ENCODE results near the gene MYLK. TPM values are rescaled to one million over a fixed set of nuclear protein-coding genes. Genes with fewer than 3 reads are reported as not detected.

MYLK gene
- total RNA-seq, 1 experiment from 2014 or later: 23.0 TPM

- intact Hi-C loops (cut with micrococcal nuclease; ENCODE audit: unreplicated experiment): no loop called here
- Mint-ChIP-seq H3K27ac (ENCODE audit: unreplicated experiment) (no peak overlapping the region), H3K9me3 (ENCODE audit: unreplicated experiment) (no peaks in the 10 kb centered on the region), H3K36me3 (ENCODE audit: insufficient read depth, unreplicated experiment) (no peaks in the 10 kb centered on the region), H3K4me3 (ENCODE audit: unreplicated experiment) (no peak overlapping the region), H3K27me3 (ENCODE audit: insufficient read depth, unreplicated experiment) (no peaks in the 10 kb centered on the region), H3K4me1 (ENCODE audit: low read depth, unreplicated experiment) (peaks cover 6% of the 10 kb centered on the region)
- H3K27me3 ChIP-seq (replicated peaks; ENCODE audit: control insufficient read depth, insufficient read depth, low read length): no peaks in the 10 kb centered on the region
- CTCF ChIA-PET: interaction anchor here (0.7 to 1.6 kb wide), 3 partner anchors 76 to 86 kb away, joined by 3 read pairs; no protein-coding TSS in a partner anchor
- no peak for TF ChIP-seq CTCF (IDR thresholded peaks at IDR 0.05; ENCODE audit: insufficient read depth in 1 of 2, low read depth in 1 of 2, low read length in 1 of 2, severe bottlenecking in 1 of 2, unreplicated experiment in 1 of 2)
- POLR2A ChIA-PET: interaction anchor here (0.6 kb wide), 1 partner anchor 60 kb away, joined by 4 read pairs; no protein-coding TSS in a partner anchor
- BruUV-seq (replicated peaks): no TSS peak
- H3K4me3 ChIP-seq (ENCODE audit: low read depth, low read length): no peak overlapping the region
- H3K4me1 ChIP-seq: no peaks in the 10 kb centered on the region
- no peaks in the 10 kb centered on the region for H3K36me3 ChIP-seq (ENCODE audit: control insufficient read depth, insufficient read depth, low read length)
- H3K9me3 ChIP-seq: no peaks in the 10 kb centered on the region
- no peak for DNase-seq
These were observed 156.1 kb downstream of the MYLK start for GRCh38 chr3:123728014-123728413.

- Mint-ChIP-seq H3K36me3 (ENCODE audit: insufficient read depth, unreplicated experiment) (no peaks in the 10 kb centered on the region), H3K9me3 (ENCODE audit: unreplicated experiment) (no peaks in the 10 kb centered on the region), H3K27ac (ENCODE audit: unreplicated experiment) (no peak overlapping the region), H3K4me1 (ENCODE audit: low read depth, unreplicated experiment) (no peaks in the 10 kb centered on the region), H3K27me3 (ENCODE audit: insufficient read depth, unreplicated experiment) (no peaks in the 10 kb centered on the region), H3K4me3 (ENCODE audit: unreplicated experiment) (no peak overlapping the region)
- ChIA-PET POLR2A (no interaction called here), CTCF (no interaction called here)
- intact Hi-C loops (cut with micrococcal nuclease; ENCODE audit: unreplicated experiment): no loop called here
- Histone ChIP-seq H3K36me3 (ENCODE audit: control insufficient read depth, insufficient read depth, low read length) (no peaks in the 10 kb centered on the region), H3K4me3 (ENCODE audit: low read depth, low read length) (no peak overlapping the region), H3K9me3 (no peaks in the 10 kb centered on the region), H3K4me1 (no peaks in the 10 kb centered on the region), H3K27me3 (replicated peaks; ENCODE audit: control insufficient read depth, insufficient read depth, low read length) (no peaks in the 10 kb centered on the region)
- no peak for DNase-seq
- BruUV-seq (replicated peaks): no TSS peak
- TF ChIP-seq CTCF (IDR thresholded peaks at IDR 0.05; ENCODE audit: insufficient read depth in 1 of 2, low read depth in 1 of 2, low read length in 1 of 2, severe bottlenecking in 1 of 2, unreplicated experiment in 1 of 2): no peak
These were observed 158.3 kb downstream of the MYLK start for GRCh38 chr3:123725652-123726400.

- POLR2A ChIA-PET: interaction anchor here (1.0 kb wide), 1 partner anchor 95 kb away, joined by 4 read pairs; no protein-coding TSS in a partner anchor
- intact Hi-C loops (cut with micrococcal nuclease; ENCODE audit: unreplicated experiment): no loop called here
- peak in 1 of 2 experiments; percentile 25 for DNase-seq
These were observed 159.8 kb downstream of the MYLK start for GRCh38 chr3:123724306-123724705.

More at GRCh38 chr3:123724306-123724705, 159.8 kb downstream of the MYLK start:
- Histone ChIP-seq H3K36me3 (ENCODE audit: control insufficient read depth, insufficient read depth, low read length) (no peaks in the 10 kb centered on the region), H3K4me3 (ENCODE audit: low read depth, low read length) (no peak overlapping the region), H3K9me3 (no peaks in the 10 kb centered on the region), H3K4me1 (no peaks in the 10 kb centered on the region), H3K27me3 (replicated peaks; ENCODE audit: control insufficient read depth, insufficient read depth, low read length) (no peaks in the 10 kb centered on the region)
- TF ChIP-seq CTCF (IDR thresholded peaks at IDR 0.05; ENCODE audit: insufficient read depth in 1 of 2, low read depth in 1 of 2, low read length in 1 of 2, severe bottlenecking in 1 of 2, unreplicated experiment in 1 of 2): peak in 1 of 2 experiments; percentile 13
- BruUV-seq (replicated peaks): no TSS peak
- Mint-ChIP-seq H3K9me3 (ENCODE audit: unreplicated experiment) (no peaks in the 10 kb centered on the region), H3K27ac (ENCODE audit: unreplicated experiment) (no peak overlapping the region), H3K27me3 (ENCODE audit: insufficient read depth, unreplicated experiment) (no peaks in the 10 kb centered on the region), H3K4me1 (ENCODE audit: low read depth, unreplicated experiment) (no peaks in the 10 kb centered on the region), H3K4me3 (ENCODE audit: unreplicated experiment) (no peak overlapping the region), H3K36me3 (ENCODE audit: insufficient read depth, unreplicated experiment) (no peaks in the 10 kb centered on the region)
- CTCF ChIA-PET: interaction anchor here (0.6 to 2.4 kb wide), 22 partner anchors 9 to 524 kb away, joined by 3 to 29 read pairs (median 4); partner anchors contain the start of gene KALRN

Data from Caco-2 (cell line).